GM23338 (cell line): ENCODE measurements around the gene PLEKHA7.

Experiments
- CTCF ChIP-seq, 2 experiments: fragments of 200-600 bp in 1 of 2; sonication (generic) in 1 of 2; conservative IDR thresholded peaks; 2 replicates each; pipeline versions ENCODE4 v1.5.1 to v1.6.1; 2016 to 2017; ENCODE audit warnings: antibody characterized with exemption in 2 of 2, low read depth in 2 of 2, mild to moderate bottlenecking in 2 of 2, moderate library complexity in 1 of 2
- EZH2 ChIP-seq: fragments of 200-600 bp; sonication (generic); IDR thresholded peaks from one replicate; pipeline ENCODE4 v1.8.0; 2017; ENCODE audit warnings: antibody characterized with exemption, mild to moderate bottlenecking, low read depth; ENCODE audit not compliant: unreplicated experiment
- POLR2AphosphoS5 ChIP-seq: IDR thresholded peaks from 2 replicates; pipeline ENCODE4 v1.6.1; 2016; ENCODE audit warnings: antibody characterized with exemption, low read depth
- STAT1 ChIP-seq: IDR thresholded peaks from one replicate; pipeline ENCODE4 v1.6.1; 2016; ENCODE audit warnings: antibody characterized with exemption; ENCODE audit not compliant: unreplicated experiment
- ZNF114 ChIP-seq: fragments of 250-450 bp; sonication (Bioruptor Pico); IDR thresholded peaks from 2 replicates; pipeline ENCODE4 v1.5.0; 2020; ENCODE audit warnings: mild to moderate bottlenecking, moderate library complexity

GRCh38 chr11:16925561-16926065, 88.6 kb downstream of the PLEKHA7 start:
- TF ChIP-seq CTCF (conservative IDR thresholded peaks at IDR 0.05; ENCODE audit: low read depth in 2 of 2) (no peak), POLR2AphosphoS5 (no peak), EZH2 (no peak), ZNF114 (no peak), STAT1 (no peak)
